KG1 (cell line): ENCODE measurements around the gene TMEM95.
A peak's percentile ranks its signal among the peaks of the same experiment; 100 is the strongest.
"Not testable (repeated sequence)": the region's sequence is repeated elsewhere in the genome, so short reads cannot be mapped to it uniquely, and the experiment has no call there.

Source experiments
- DNase-seq: peaks from one replicate; lab custom pipeline; 2025; lab: John Stamatoyannopoulos, UW

TMEM95 gene

DNA sequence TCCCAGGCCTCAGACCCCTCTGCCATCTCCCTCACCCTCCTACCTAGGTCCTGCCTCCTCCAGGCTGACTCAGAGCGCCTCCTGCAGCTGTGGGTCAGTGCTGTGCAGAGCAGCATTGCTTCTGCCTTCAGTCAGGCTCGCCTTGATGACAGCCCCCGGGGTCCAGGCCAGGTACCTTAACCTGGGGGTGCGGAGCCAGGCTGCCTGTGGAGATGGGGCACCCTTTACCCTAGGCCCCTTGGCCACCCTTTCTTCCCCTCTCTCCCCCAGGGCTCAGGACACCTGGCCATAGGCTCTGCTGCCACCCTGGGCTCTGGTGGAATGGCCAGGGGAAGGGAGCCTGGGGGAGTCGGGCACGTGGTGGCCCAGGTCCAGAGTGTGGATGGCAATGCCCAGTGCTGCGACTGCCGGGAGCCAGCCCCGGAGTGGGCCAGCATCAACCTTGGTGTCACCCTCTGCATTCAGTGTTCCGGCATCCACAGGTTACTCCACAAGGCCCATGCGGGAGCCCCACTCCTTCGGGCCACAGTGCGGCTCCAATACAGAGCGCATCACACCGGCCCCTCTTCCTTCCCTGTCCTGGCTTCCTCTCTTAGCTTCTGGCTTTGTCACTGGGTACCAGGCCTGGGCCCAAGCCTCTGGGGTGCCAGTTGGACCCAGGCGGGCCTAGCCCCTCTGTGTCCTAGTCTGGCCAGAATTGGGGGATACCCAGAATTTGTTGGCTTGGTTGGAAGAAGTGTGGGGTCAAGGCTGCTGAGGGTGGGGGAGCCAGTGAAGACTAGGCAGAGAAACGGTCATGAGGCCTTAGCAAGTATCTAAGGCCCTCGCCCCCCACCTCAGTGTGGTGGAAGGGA, 8.0 kb upstream of the TMEM95 start:
- DNase-seq, result no peak

DNA sequence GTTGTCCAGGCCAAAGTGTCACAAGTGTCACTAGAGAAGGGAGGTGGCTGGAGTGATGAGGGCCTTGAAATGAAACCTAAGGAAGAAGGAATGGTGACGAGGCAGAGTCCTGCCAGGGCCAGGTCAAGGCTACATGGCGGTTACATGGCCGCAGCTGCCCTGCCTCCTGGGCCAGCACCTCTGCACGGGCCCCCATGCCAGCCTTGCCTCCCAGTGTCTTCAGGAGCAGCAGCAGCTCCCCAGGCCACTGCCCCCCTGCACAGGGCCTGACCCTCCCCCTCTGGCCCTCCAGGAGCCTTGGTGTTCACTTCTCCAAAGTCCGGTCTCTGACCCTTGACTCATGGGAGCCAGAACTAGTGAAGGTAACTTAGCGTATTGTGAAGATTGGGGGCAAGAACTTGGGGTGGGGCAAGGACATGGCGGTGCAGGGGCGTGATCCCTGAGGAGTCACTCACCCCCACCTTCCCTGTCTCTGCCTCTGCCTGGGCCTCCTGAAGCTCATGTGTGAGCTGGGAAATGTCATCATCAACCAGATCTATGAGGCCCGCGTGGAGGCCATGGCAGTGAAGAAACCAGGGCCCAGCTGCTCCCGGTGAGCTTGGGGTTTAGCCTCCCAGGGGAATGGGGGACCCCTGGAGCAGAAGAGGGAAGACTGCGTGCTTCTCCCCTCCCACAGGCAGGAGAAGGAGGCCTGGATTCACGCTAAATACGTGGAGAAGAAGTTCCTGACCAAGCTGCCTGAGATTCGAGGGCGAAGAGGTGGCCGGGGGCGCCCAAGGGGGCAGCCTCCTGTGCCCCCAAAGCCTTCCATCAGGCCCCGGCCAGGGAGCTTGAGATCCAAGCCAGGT, 7.1 kb upstream of the TMEM95 start:
- no peak for DNase-seq

DNA sequence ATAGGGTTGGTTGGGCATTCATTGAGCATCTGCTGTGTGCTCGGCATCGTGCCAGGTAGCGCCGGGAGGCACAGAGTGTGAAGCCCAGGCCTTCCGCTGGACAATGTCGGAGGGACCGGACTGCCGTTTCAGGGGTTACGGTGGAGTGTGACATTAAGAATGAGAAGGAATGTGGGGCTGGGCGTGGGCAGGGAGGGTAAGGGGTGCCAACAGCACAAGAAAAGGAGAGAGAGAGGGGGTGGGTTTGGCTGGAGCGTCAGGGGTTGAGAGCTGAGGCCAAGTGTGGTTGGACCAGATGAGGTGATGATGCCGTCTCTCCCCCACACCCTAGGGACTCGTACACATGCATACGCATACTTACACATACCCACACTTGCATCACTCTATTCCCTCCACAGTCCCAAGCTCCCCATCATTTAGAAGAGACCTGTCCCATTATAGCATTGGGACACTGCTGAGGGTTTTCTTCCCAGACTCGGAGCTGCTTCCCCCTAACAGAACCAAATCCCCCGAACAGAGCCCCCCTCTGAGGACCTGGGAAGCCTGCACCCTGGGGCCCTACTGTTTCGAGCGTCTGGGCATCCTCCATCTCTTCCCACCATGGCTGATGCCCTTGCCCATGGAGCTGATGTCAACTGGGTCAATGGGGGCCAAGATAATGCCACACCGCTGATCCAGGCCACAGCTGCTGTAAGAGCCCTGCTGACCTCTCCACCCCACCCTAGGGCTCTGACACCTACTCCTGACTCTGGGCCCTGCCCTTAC, 6.3 kb upstream of the TMEM95 start:
- DNase-seq, result no peak

DNA sequence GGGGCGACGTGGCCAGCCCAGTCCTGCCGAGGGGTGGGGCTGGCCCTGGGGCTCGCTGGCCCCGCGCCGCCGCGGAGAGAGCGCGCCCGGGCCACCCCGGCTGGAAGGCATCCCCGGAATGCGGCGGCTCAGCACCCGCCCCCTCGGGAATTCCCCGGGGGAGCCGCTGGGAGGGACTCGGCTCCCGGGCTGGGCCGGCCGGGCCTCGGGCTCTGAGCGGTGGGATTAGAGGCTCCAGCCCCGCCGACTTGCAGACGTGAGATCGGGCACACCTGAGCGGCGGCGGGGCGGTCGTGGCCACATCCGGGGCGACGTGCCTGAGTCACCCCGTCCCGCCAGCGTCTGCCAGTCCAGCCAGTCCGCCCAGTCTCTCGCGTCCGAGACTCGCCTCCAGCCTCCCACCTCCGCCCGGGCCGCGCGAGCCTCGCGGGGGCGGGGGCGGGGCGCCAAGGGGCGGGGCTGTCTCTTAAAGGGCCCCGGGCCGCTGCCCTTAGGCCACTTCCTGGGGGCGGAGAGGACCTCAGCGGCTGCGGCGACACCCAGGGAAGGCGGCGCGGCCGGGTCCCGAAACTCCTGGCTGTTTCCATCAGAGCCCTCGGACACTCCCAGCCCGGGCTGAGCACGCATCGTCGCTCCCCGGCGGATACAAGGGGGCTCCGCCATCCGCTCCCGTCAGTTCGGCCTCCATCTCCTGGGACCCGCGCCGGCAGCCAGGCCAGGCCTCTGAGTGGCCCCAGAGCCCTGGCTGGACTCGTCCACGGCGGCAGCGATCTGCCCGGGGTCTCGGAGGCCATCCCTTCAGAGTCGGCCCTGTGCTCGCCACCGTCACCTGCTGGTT, 3.1 kb upstream of the TMEM95 start, which contains the start of gene KCTD11:
TSS of gene KCTD11 (plus strand) at position 498 of the 838 bp plus-strand sequence.
- no peak for DNase-seq

DNA sequence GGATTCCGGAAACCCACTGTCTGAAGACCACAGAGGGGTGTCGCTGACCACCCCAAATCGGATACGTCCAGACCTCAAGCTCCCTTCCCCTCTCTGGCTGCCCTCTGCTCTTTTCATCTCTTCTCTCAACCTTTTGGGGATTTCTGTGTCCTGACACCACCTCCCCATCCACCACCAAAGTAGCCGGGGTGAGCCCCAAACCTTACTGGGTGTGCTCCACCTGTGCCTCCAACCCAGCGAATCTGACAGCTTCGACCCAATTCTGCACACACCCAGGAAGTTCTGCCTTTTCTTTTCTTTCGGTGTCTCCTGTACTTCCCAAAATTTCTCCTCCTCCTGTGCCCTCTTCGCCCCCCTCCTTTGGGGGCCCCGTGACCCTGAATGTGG, 2.5 kb upstream of the TMEM95 start:
- DNase-seq, result no peak

DNA sequence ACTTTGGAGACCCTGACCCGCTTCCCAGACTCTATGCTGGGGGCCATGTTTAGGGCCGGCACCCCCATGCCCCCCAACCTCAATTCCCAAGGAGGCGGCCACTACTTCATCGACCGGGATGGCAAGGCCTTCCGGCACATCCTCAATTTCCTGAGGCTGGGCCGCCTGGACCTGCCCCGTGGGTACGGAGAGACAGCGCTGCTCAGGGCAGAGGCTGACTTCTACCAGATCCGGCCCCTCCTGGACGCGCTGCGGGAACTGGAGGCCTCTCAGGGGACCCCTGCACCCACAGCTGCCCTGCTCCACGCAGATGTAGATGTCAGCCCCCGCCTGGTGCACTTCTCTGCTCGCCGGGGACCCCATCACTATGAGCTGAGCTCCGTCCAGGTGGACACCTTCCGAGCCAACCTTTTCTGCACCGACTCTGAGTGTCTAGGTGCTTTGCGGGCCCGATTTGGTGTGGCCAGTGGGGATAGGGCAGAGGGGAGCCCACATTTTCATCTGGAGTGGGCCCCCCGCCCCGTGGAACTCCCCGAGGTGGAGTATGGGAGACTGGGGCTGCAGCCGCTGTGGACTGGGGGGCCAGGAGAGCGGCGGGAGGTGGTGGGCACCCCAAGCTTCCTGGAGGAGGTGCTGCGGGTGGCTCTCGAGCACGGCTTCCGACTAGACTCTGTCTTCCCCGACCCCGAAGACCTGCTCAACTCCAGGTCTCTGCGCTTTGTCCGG, 1.9 kb upstream of the TMEM95 start:
- no peak for DNase-seq

DNA sequence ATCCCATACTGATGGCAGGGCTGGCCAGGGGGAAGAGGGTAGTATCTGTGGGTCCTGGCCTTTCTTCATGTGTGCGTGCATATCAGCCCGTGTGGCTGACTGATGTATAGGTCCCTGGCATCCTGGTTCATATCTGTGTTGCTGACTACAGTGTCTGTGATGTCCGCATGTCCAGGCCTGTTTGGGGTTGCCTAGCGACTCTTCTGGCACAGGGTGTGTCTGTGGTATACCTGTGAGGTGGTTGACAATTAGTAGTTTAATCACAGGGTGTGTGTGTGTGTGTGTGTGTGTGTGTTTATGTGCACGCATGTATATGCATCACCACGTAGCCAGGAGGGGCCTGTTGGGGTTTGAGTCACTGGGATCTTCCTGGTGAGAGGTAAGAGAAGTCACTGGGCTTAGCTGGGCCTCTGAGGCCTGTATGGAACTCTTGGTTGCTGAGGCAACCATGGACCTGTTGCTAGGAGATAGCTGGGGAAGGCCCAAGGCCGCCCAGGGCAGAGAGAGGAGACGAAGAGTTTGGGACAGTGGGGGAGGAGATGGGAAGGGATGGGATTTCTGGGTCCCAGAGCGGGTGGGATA, 603 bp upstream of the TMEM95 start:
- DNase-seq, result no peak

DNA sequence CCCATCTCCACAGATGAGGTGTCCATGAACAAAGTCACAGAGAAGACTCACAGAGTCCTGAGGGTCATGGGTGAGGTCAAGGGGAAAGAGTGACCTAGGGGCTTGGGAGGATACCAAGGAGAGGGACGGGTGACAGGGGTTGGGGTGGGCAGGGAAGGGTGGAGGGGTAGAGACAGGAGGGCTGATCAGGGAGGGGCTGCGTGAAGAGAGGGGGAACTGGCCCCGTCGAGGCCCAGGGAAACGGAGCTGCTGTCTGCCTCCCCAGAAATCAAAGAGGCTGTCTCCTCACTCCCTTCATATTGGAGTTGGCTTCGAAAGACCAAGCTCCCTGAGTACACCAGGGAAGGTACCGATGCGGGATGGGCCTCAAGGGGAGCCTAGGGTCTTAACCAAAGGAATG, 617 bp downstream of the TMEM95 start:
- no peak for DNase-seq

DNA sequence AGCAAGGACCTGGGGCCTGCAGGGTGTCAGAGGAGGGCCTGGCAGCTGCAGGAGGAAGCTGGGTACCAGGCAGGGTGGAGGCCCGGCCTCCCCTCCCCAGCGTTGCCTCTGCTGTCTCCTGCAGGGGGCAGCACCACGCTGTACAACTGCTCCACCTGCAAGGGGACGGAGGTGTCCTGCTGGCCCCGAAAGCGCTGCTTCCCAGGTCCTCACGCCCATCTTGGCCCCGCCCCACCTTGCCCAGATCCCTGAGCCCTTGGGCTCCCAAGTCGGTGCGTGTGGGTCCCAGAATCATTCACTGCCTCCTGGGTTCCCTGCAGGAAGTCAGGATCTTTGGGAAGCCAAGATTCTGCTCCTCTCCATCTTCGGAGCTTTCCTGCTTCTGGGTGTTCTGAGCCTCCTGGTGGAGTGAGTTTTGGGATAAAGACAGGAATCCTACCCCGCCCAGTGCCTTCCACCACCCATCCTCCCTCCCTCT, 1.2 kb downstream of the TMEM95 start:
- DNase-seq, result peak; percentile 32

DNA sequence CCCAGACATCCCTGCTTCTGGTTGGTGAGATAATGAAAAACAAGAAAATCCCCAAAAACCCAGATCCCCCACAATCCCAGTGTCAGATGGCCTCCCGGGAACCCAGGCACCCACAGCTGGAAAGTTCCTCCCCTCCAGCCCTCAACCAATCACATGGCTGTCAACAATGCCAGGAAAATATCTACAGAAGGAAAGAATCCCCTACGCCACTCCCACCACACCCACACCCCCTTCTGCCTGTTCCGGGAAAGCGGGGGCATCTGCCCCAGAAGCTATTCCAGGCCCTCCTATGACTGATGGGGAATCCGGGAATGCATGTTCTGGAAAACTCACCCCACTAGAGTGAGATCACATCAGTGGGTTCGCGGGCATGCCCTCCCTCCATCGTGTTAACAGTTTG, 1.8 kb downstream of the TMEM95 start:
- DNase-seq, result no peak

DNA sequence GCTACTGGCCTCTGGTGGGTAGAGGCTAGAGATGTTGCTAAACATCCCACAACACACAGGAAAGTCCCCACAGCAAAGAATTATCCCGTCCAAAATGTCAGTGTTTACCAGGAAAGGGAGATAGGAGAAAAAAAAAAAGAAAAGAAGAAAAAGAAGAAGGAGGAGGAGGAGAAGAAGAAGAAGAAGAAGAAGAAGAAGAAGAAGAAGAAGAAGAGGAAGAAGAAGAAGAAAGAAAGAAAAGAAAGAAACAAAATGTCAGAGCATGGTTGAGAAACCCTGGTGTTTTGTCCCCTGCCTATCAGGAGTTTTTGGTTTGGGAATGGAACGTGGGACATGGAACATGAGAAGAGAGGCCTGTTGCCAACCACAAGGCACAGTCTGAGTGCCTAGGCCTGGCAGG, 2.4 kb downstream of the TMEM95 start:
- no peak for DNase-seq

DNA sequence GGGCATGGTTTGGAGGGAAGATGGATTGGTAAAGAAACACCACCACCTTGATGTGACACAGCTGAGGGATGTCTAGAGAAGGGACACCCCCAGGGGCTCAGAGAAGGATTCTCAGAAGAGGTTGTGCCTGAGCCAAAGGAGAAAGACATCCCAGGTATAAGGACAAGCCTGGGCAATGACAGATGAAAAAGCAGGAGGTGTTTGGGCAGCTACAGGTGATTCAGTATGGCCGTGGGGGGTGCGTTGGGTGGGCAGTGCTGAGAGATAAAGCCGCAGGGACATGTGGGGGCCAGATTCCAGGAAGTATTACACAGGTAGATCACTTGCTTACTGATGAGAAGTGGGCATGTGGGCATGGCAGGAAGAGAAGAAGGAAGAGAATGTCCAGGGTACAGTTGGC, 7.0 kb downstream of the TMEM95 start:
- no peak for DNase-seq

DNA sequence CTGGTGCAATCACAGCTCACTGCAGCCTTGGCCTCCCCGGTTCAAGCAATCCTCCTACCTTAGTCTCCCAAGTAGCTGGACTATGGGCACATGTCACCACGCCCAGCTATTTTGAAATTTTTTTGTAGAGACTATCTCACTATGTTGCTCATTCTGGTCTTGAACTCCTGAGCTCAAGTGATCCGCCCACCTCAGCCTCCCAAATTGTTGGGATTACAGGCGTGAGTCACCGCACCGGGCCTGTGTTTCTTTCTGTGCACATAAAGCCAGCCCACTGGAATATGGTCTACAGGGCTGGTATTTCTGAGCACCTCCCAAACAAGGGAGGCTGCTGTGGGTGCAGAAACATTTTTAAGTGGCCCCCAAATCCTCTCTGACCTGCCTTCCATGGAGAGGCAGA, 8.4 kb downstream of the TMEM95 start:
- DNase-seq, result no peak

DNA sequence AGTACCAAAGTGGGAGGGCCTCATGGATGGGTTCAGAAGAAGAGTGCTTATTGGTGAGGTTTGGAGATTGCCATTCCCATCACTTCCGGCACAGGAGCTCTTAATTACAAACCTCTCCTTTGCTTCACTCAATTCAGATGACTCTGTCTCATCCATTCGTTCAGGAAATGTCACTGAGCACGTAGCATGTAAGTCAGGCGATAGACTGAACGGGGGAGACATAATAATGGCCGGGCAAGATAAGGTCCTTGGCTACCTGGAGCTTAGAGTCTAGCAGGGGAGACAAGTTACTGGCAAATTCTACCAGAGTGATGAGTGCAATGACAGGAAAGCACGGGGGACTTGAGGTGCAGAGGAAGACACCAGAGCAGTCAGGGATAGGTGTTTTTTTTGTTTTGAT, 11.0 kb downstream of the TMEM95 start:
- DNase-seq, result not testable (repeated sequence)

DNA sequence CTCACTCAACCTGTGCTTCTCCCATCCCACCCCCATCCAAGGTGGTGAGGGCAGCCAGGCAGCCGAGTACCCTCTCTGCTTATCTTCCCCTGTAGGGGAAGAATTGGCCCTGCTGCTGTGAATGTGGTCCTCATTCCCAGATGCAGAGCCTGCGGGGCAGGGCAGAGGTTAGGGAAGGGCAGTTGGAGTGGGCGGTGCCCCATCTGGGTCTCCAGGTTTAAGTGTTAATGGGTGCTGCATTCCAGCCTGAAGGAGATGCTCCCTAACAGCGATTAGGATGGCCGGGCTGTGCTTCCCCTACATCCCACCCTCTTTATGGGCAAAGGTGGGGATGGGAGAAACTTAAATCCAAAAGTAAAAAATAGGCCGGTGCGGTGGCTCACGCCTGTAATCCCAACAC, 12.1 kb downstream of the TMEM95 start:
- no peak for DNase-seq

DNA sequence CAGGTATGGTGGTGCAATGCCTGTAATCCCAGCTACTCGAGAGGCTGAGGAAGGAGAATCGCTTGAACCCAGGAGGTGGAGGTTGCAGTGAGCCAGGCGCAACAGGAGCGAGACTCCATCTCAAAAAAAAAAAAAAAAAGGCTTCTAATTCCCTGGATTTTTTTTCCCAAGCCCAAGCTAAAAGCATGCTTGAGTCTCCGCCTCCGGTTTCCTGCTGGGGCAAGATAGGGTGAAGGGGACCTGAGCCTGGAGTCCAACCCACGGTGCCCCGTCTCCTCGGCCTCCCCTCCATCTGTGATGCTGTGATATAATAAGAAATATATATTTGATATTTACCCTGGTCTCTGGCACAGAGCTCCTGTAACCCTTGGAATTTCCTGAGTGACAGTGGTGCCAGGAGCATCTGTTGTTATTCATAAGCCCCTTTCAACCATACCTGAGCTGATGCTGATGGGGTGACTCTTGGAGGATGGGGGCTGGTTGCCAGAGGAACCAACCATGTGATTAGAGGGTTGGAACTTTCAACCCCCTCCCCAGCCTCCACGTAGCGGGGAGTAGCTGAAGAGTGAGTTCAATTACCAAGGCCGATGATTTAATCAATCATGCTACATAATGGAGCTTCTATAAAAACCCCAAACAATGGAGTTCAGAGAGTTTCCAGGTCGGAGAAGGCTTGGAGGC, 13.1 kb downstream of the TMEM95 start:
- no peak for DNase-seq

DNA sequence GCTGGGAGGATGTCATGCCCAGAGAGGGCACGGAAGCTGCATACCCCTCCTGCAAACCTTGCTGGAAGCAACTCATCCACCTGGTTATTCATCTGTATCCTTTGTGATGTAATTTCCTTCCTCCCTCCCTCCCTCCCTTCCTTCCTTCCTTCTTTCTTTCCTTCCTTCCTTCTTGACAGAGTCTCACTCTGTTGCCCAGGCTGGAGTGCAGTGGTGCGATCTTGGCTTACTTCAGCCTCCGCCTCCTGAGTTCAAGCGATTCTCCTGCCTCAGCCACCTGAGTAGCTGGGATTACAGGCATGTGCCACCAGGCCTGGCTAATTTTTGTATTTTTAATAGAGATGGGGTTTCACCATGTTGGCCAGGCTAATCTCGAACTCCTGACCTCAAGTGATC, 13.6 kb downstream of the TMEM95 start:
- not testable (repeated sequence) for DNase-seq

DNA sequence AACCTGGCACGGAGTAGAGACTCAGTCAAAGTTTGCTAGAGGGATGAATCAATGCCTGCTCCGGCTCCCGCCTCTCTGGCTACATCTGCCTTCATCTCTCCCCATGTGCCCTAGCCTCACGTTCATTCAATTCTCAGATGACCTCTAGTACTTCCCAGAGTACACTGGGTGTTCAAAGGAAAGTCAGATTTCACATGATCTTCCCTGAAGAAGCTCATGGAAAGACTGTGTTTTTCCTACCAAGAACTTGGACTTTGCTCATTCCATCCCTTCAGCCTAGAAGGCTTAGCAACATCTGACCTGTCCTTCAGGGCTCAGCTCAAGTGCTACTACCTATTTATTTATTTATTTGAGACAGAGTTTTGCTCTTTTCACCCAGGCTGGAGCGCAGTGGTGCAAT, 14.9 kb downstream of the TMEM95 start:
- no peak for DNase-seq

DNA sequence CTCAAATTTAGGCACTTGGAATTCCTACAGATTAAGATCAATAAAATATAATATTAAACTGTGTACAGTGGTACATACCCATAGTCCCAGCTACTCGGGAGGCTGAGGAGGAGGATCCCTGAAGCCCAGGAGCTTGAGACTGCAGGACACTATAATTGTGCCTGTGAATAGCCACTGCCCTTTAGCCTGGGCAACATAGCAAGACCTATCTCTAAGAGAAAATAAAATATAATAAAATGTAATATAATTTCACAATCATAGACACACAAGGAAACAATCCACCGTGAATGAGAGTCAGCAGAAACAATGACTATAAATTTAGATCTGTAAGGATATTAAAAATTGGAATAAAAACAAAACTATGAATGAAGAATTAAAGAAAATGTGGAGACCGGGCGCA, 15.9 kb downstream of the TMEM95 start:
- DNase-seq, result no peak

DNA sequence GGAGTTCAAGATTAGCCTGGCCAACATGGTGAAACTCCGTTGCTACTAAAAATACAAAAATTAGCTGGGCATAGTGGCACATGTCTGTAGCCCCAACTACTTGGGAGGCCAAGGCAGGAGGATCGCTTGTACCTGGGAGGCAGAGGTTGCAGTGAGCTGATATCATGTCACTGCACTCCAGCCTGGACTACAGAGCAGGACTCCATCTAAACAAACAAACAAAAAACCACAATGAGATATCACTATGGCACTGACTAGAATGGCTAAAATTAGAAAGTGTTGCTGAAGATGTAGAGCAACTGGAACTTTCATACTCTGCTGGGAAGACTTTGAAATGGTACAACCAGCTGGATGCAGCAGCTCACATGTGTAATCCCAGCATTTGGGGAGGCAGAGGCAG, 19.4 kb downstream of the TMEM95 start:
- no peak for DNase-seq
